HG03575 (cell line): Measurements from ENCODE around the gene CXXC5.
"Not testable (repeated sequence)": the region's sequence is repeated elsewhere in the genome, so short reads cannot be mapped to it uniquely, and the experiment has no call there.

Experiments
- ATAC-seq: cut with Tn5 transposase; IDR thresholded peaks from one replicate; pipeline ENCODE4 v1.9.1; 2021; ENCODE audit not compliant: unreplicated experiment, insufficient number of reproducible peaks, low FRiP score; ENCODE audit errors: extremely low read depth

CXXC5 gene

DNA sequence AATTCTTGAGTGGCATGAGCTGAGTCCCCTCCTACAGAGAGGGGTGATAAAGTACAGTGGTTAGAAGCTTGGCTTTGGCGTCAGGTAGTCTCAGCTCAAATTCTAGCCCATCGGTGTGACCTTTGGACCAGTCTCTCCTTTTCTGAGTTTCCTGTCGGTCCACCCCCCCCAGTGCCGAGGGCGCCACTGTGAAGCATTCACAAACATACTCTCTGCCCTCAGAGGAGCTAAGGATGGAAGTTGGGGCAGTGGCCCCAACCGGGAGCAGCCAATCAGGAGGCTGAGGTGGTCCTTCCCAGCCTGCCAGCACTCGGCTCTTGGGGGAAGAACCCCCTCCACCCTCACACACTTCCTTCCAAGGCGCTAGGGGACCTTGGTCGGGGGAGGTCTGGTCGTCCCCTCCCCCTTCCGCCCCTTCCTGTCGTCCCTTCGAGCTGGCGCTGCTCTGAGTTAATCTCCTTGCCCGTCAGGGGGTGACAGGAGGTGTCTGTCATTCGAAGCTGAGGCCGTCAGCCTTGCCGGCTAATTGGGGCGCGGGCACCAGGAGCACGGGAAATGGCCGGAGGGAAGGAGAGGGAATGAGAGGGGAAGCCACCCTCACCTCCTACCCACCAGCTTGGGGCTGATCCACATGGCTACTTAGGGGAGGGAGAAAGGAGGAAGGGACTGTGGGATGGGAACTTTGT, 53.0 kb downstream of the CXXC5 start:
- no peak for ATAC-seq

DNA sequence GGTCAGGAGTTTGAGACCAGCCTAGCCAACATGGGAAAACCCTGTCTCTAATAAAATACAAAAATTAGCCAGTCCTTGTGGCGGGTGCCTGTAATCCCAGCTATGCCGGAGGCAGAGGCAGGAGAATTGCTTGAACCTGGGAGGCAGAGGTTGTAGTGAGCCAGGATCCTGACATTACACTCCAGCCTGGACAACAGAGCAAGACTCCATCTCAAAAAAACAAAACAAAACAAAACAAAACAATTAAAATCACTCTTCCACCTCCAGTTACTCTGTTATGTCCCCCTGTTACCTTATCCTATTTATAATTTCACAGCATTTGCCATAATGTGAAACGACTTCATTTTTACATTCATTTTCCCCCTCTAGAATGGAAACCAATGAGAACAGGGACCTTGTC, 54.4 kb downstream of the CXXC5 start:
- ATAC-seq, result no peak

DNA sequence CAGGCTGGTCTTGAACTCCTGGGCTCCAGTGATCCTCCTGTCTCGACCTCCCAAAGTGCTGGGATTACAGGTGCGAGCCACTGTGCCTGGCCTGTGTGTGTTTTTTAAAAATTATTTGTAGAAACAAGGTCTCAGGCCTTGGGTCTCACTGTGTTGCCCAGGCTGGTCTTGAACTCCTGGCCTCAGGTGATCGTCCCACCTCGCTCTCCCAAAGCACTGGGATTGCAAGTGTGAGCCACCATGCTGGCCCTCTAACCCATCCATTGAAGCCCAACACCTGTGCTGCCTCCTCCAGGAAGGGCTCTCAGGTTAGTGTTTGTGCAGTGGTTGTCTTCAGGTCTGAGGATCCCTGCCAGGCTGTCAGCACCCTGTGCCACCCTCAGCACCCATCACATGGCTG, 56.6 kb downstream of the CXXC5 start:
- ATAC-seq, result no peak

DNA sequence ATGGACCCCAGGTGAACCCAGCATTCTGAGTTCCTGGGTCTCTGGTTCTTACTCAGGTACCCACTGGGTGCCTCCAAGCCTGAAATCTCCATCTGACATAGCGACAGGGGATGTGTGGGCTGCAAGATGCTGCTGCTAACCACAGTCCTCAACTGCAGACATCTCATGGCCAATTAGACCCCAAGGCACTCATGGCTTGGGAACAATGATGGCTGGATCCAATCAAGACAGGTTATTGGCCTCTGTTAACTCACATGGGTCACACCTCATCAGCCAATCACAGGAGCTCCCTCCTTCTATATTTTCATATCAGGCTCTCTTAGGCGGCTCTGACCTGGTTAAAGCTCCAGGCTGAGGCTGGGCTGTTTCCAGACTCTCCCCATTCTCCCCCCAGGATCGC, 57.0 kb downstream of the CXXC5 start:
- no peak for ATAC-seq

GRCh38 chr5:139705655-139706587, 57.8 kb downstream of the CXXC5 start:
- ATAC-seq, result no peak

GRCh38 chr5:139707445-139708003, 59.4 kb downstream of the CXXC5 start:
- no peak for ATAC-seq

- no peak for ATAC-seq
Observed at GRCh38 chr5:139708434-139708861, 60.3 kb downstream of the CXXC5 start.

DNA sequence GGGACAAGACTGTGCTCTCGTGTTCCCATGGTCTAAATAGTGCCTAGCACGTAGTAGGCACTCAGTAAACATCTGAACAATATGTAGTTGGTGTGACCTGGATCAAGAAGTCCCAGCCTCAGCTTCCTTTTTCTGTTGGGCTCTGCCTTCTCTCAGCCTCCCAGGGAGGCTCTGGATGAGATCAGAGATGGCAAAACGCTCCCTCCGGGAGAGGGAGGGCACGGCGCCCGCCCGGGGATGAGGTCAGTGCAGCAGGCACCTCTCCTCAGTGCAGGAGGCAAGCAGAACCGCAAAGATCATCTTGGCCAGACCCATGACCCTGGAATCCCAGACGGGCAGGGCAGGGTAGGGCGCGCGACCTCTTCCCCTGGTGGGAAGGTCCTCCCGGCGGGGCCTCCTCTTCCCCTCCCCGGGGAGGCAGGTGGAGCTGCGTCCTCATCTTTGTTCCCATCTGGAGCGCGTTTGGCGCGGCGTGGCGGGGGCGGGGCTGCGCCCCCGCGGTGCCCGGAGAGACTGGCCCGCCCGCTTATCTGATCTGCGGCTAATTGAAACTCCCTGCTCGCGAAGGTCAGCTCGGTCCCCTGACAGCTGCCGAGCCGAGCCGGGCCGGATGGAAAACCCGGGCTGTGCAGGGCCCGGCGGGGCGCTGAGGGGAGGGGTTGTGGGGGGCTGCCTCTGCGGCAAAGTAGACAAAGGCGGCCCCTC, 60.9 kb downstream of the CXXC5 start:
- ATAC-seq, result no peak

DNA sequence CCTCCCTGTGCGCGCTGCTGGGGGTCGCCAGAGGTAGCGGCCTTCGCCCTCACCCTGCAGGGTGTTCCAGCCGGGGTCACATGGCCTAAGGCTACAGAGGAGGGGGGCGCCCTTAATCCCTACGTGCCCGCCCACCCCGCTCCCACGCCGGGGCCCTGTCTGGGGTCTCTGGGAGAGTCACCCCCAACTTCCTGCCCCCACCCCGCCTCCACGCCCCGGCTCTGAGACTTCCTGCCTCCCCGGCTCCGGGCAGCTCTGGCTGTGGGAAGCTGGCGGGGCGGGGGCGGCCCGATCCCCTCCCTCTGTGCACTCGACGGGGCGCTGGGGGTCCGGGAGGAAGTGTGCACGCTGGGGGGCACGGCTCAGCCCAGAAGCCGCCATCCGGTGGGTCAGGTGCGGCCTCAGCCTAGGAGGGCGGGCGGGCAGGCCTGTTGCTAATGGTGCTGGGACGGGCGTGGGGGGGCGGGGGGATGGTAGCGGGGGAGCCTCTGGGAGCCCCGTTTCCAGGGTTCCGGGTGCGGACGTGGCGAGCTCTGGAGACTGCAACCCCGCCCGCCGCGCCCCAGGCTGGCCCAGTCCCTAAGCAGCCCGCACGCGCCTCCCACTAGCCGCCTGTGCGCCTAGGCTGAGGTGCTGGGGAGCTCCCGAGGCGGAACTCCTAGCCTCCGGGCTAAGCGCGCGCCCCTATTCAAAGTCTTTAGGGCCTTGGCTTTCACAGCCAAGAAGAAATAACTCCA, 61.6 kb downstream of the CXXC5 start:
- no peak for ATAC-seq

- no peak for ATAC-seq
Observed at GRCh38 chr5:139710319-139711066, 62.3 kb downstream of the CXXC5 start.

GRCh38 chr5:139711067-139711905, 63.1 kb downstream of the CXXC5 start:
- ATAC-seq, result no peak

DNA sequence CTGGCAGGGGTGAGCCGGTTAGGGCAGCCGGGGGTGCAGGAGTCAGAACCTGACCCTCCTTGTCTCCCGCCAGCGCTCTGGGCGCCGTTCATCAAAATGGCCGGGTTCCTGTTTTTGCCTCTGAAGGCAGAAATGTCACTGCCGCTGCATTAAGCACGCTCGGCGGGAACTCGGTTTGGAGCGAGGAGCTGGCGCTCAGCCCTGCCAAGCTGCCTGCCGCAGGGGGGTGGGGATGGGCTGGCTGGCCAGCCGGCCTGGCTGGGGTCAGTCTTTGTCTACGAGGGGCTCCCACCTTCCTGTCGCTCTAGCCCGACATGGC, 63.7 kb downstream of the CXXC5 start:
- no peak for ATAC-seq

- ATAC-seq, result no peak
Observed at GRCh38 chr5:139712412-139712811, 64.3 kb downstream of the CXXC5 start.

- not testable (repeated sequence) for ATAC-seq
Observed at GRCh38 chr5:139713898-139714297, 65.7 kb downstream of the CXXC5 start.

GRCh38 chr5:139717221-139717620, 69.1 kb downstream of the CXXC5 start:
- ATAC-seq, result no peak

- ATAC-seq, result not testable (repeated sequence)
Observed at GRCh38 chr5:139718403-139718802, 70.3 kb downstream of the CXXC5 start.

DNA sequence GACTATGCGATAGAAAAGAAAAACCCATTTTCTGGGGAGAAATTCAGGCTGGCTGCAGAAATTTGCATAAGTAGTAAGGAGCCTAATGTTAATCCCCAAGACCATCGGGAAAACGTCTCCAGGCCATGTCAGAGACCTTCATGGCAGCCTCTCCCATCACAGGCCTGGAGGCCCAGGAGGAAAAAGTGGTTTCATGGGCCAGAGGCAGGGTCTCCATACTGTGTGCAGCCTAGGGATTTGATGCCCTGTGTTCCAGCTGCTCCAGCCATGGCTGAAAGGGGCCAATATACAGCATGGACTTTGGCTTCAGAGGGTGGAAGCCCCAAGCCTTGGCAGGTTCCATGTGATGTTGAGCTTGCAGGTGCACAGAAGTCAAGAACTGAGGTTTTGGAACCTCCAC, 71.8 kb downstream of the CXXC5 start:
- not testable (repeated sequence) for ATAC-seq
